ENCODE measurements around the gene TRAPPC2. TPM values are rescaled to one million over a fixed set of nuclear protein-coding genes. Genes with fewer than 3 reads are reported as not detected.
"Not testable (repeated sequence)": the region's sequence is repeated elsewhere in the genome, so short reads cannot be mapped to it uniquely, and the experiment has no call there.

TRAPPC2 gene
- total RNA-seq, 1 donor from 2014 or later, result 23.7 TPM

GRCh38 chrX:13676885-13677284 lies 57.5 kb downstream of the TRAPPC2 start:
- intact Hi-C loops (cut with micrococcal nuclease), result no loop called here

- intact Hi-C loops (cut with micrococcal nuclease), result no loop called here
These were observed 61.4 kb downstream of the TRAPPC2 start for GRCh38 chrX:13673016-13673415.

GRCh38 chrX:13670197-13670596 lies 64.2 kb downstream of the TRAPPC2 start:
- intact Hi-C loops (cut with micrococcal nuclease), result no loop called here

GRCh38 chrX:13669755-13670154 lies 64.7 kb downstream of the TRAPPC2 start:
- intact Hi-C loops (cut with micrococcal nuclease), result not testable (repeated sequence)

- intact Hi-C loops (cut with micrococcal nuclease), result no loop called here
These were observed 65.1 kb downstream of the TRAPPC2 start for GRCh38 chrX:13669246-13669737.

- intact Hi-C loops (cut with micrococcal nuclease), result no loop called here
These were observed 66.5 kb downstream of the TRAPPC2 start for GRCh38 chrX:13667919-13668318.

- intact Hi-C loops (cut with micrococcal nuclease), result no loop called here
These were observed 67.6 kb downstream of the TRAPPC2 start for GRCh38 chrX:13666836-13667235.

GRCh38 chrX:13664020-13664419 lies 70.4 kb downstream of the TRAPPC2 start:
- intact Hi-C loops (cut with micrococcal nuclease), result no loop called here

- intact Hi-C loops (cut with micrococcal nuclease), result no loop called here
These were observed 72.0 kb downstream of the TRAPPC2 start for GRCh38 chrX:13662355-13662791.

Other genes with a start within 250 kb of the TRAPPC2 start
- 8.3 and 9.2 TPM in 2 replicates for gene EGFL6, start 165.0 kb downstream of the TRAPPC2 start, total RNA-seq
- gene TCEANC, start 81.5 kb downstream of the TRAPPC2 start, total RNA-seq, result 8.4 and 9.9 TPM in 2 replicates
- 6.2 and 9.0 TPM in 2 replicates for gene RAB9A, start 45.5 kb downstream of the TRAPPC2 start, total RNA-seq
- gene OFD1, start 128 bp upstream of the TRAPPC2 start, total RNA-seq, result 25.1 and 26.6 TPM in 2 replicates
- gene GPM6B, start 82.5 kb upstream of the TRAPPC2 start, total RNA-seq, result not detected in 2 replicates